LNCAP (cell line): ENCODE measurements around the gene VPS13D.

Experiments used
- CTCF ChIP-seq: fragments of 450-650 bp; IDR thresholded peaks from 2 replicates; pipeline ENCODE4 v1.5.1; 2017; ENCODE audit warnings: mild to moderate bottlenecking

The VPS13D gene

GRCh38 chr1:12473596-12474362, 243.9 kb downstream of the VPS13D start:
- TF ChIP-seq CTCF, result no peak

GRCh38 chr1:12475101-12475500, 245.3 kb downstream of the VPS13D start:
- TF ChIP-seq CTCF, result no peak

GRCh38 chr1:12475530-12475934, 245.7 kb downstream of the VPS13D start:
- TF ChIP-seq CTCF, result no peak

GRCh38 chr1:12475947-12476346, 246.1 kb downstream of the VPS13D start:
- no peak for TF ChIP-seq CTCF

- TF ChIP-seq CTCF, result no peak
Observed at GRCh38 chr1:12477314-12477713, 247.5 kb downstream of the VPS13D start.

GRCh38 chr1:12477936-12478611, 248.2 kb downstream of the VPS13D start:
- TF ChIP-seq CTCF, result no peak

GRCh38 chr1:12478612-12478985, 248.8 kb downstream of the VPS13D start:
- TF ChIP-seq CTCF, result no peak
